ENCODE measurements around the gene RUNX3. TPM values are rescaled to one million over a fixed set of nuclear protein-coding genes. Genes with fewer than 3 reads are reported as not detected.

Gene RUNX3
- total RNA-seq, 1 experiment from 2014 or later = 1.5 TPM

- TF ChIP-seq ZNF425 (CRISPR knock-in tag; conservative IDR thresholded peaks at IDR 0.05) (no peak), ZNF121 (CRISPR knock-in tag; IDR thresholded peaks at IDR 0.05) (no peak), ZNF138 (CRISPR knock-in tag; conservative IDR thresholded peaks at IDR 0.05) (no peak), ELF4 (CRISPR knock-in tag; IDR thresholded peaks at IDR 0.05; ENCODE audit: low read depth) (no peak), FOXK1 (CRISPR knock-in tag; IDR thresholded peaks at IDR 0.05) (no peak), MLX (CRISPR knock-in tag; IDR thresholded peaks at IDR 0.05) (no peak), SMAD3 (CRISPR knock-in tag; IDR thresholded peaks at IDR 0.05; ENCODE audit: borderline replicate concordance) (no peak), ETV6 (CRISPR knock-in tag; IDR thresholded peaks at IDR 0.05) (no peak)
These were observed 31.3 kb upstream of the RUNX3 start (continued) for GRCh38 chr1:24961334-24961733.

GRCh38 chr1:24960071-24960801, 30.2 kb upstream of the RUNX3 start:
- ATAC-seq = no peak
- Mint-ChIP-seq H3K4me1 (0 out of 2 replicates have a peak, but pooled peaks cover 3% of the 10 kb centered on the region), H3K9me3 (no peaks in the 10 kb centered on the region), H3K4me3 (no peak overlapping the region), H3K36me3 (no peaks in the 10 kb centered on the region), H3K27me3 (ENCODE audit: low read depth) (peaks cover 3% of the 10 kb centered on the region; the same call in 1 of the 2 replicates), H3K27ac (no peak overlapping the region)
- no peak for DNase-seq (ENCODE audit: low spot score)
- ChIA-PET POLR2A (no interaction called here), CTCF (interaction anchor here (1.6 to 3.0 kb wide), 2 partner anchors 9 to 140 kb away, joined by 8 to 13 read pairs; no protein-coding TSS in a partner anchor)
- TF ChIP-seq ARID4B (CRISPR knock-in tag; IDR thresholded peaks at IDR 0.05; ENCODE audit: borderline replicate concordance) = no peak
- TF ChIP-seq ELF4 (CRISPR knock-in tag; IDR thresholded peaks at IDR 0.05; ENCODE audit: low read depth) = no peak
- TF ChIP-seq SMAD4 (CRISPR knock-in tag; IDR thresholded peaks at IDR 0.05) = no peak
- no peak for TF ChIP-seq NR2C2 (CRISPR knock-in tag; IDR thresholded peaks at IDR 0.05)
- TF ChIP-seq ZMAT4 (CRISPR knock-in tag; IDR thresholded peaks at IDR 0.05) = no peak
- TF ChIP-seq ZBTB43 (CRISPR knock-in tag; IDR thresholded peaks at IDR 0.05) = no peak
- no peak for TF ChIP-seq E2F1 (CRISPR knock-in tag; IDR thresholded peaks at IDR 0.05)
- TF ChIP-seq CREM (CRISPR knock-in tag; IDR thresholded peaks at IDR 0.05) = no peak
- no peak for TF ChIP-seq ESRRA (CRISPR knock-in tag; IDR thresholded peaks at IDR 0.05; ENCODE audit: borderline replicate concordance)
- no peak for TF ChIP-seq ATF1 (CRISPR knock-in tag; IDR thresholded peaks at IDR 0.05)
- TF ChIP-seq ZNF396 (CRISPR knock-in tag; IDR thresholded peaks at IDR 0.05; ENCODE audit: borderline replicate concordance) = no peak
- TF ChIP-seq ATF2 (CRISPR knock-in tag; IDR thresholded peaks at IDR 0.05; ENCODE audit: borderline replicate concordance, low read depth) = no peak
- TF ChIP-seq TEAD1 (CRISPR knock-in tag; IDR thresholded peaks at IDR 0.05) = no peak
- no peak for TF ChIP-seq TP53 (CRISPR knock-in tag; IDR thresholded peaks at IDR 0.05)
- TF ChIP-seq USF2 (CRISPR knock-in tag; IDR thresholded peaks at IDR 0.05) = no peak

Data from WTC11 (cell line).